Mesodermal cell (in vitro differentiated cells): ENCODE measurements around the gene FAM180B. TPM values are rescaled to one million over a fixed set of nuclear protein-coding genes. Genes with fewer than 3 reads are reported as not detected.
"Not testable (repeated sequence)": the region's sequence is repeated elsewhere in the genome, so short reads cannot be mapped to it uniquely, and the experiment has no call there.

Source experiments
- H3K27ac ChIP-seq: 2 replicates; pipeline ENCODE4 v1.7.0; 2013; ENCODE audit warnings: mild to moderate bottlenecking, low read depth, low read length, moderate library complexity; ENCODE audit not compliant: severe bottlenecking
- H3K36me3 ChIP-seq: 2 replicates; pipeline ENCODE4 v1.7.1; 2013; ENCODE audit warnings: mild to moderate bottlenecking, low read length, moderate library complexity; ENCODE audit not compliant: control insufficient read depth, insufficient read depth
- H3K4me1 ChIP-seq: one replicate; pipeline ENCODE4 v1.7.1; 2013; ENCODE audit warnings: mild to moderate bottlenecking, low read length; ENCODE audit not compliant: insufficient read depth, control insufficient read depth, poor library complexity, severe bottlenecking
- H3K4me3 ChIP-seq: 2 replicates; pipeline ENCODE4 v1.7.0; 2013; ENCODE audit warnings: low read length, control low read depth, mild to moderate bottlenecking; ENCODE audit not compliant: insufficient read depth, poor library complexity, severe bottlenecking; ENCODE audit errors: extremely low read depth
- H3K9me3 ChIP-seq: 2 replicates; pipeline ENCODE4 v1.7.1; 2013; ENCODE audit warnings: mild to moderate bottlenecking, low read length, moderate library complexity; ENCODE audit not compliant: control insufficient read depth
- WGBS, 2 experiments: methylation state at CpG; one replicate each; pipeline ENCODE4 v1.1.5; 2013; ENCODE audit warnings: missing lambda C conversion rate in 2 of 2; ENCODE audit not compliant: insufficient coverage in 2 of 2; 5-methylcytosine and 5-hydroxymethylcytosine counted together
- polyA plus RNA-seq, 2 experiments: library from polyadenylated mRNA; stranded (reverse); fragments of 50-300 nt; gene quantifications; one replicate each; pipeline ENCODE4 v1.2.3, GENCODE V29; 2013

FAM180B gene
- polyA plus RNA-seq (2013, experiment 1 of 2): not detected
- polyA plus RNA-seq (2013, experiment 2 of 2): not detected

- H3K27ac ChIP-seq: peak within 1 kb of the TSS; percentile 3
- no peaks in the 10 kb centered on the region for H3K9me3 ChIP-seq
- H3K36me3 ChIP-seq: peaks cover 42% of the 10 kb centered on the region
- WGBS, 2 experiments: 89 to 90% methylated on average over 10 to 12 of the region's 12 CpGs
- no peak within 1 kb of the TSS for H3K4me3 ChIP-seq
- no peaks in the 10 kb centered on the region for H3K4me1 ChIP-seq
These were observed at the start of gene FAM180B for GRCh38 chr11:47586098-47586855. TSS of gene FAM180B (plus strand) at chr11:47586678. CDS start at chr11:47586769, 91 bp downstream.

GRCh38 chr11:47536915-47537314, 49.6 kb upstream of the FAM180B start:
- peaks cover 6% of the 10 kb centered on the region for H3K4me1 ChIP-seq
- no peak overlapping the region for H3K4me3 ChIP-seq
- WGBS, 2 experiments: 100% methylated on average over 1 of the region's 3 CpGs; no CpG with 5 or more reads in 1 of the 2 experiments
- peaks cover 33% of the 10 kb centered on the region for H3K36me3 ChIP-seq
- H3K9me3 ChIP-seq: no peaks in the 10 kb centered on the region
- H3K27ac ChIP-seq: no peak overlapping the region

- H3K9me3 ChIP-seq: no peaks in the 10 kb centered on the region
- H3K27ac ChIP-seq: no peak overlapping the region
- H3K4me3 ChIP-seq: no peak overlapping the region
- H3K36me3 ChIP-seq: peaks cover 51% of the 10 kb centered on the region
- WGBS, 2 experiments: 88 to 91% methylated on average over 8 to 10 of the region's 10 CpGs
- H3K4me1 ChIP-seq: peaks cover 6% of the 10 kb centered on the region
These were observed 47.5 kb upstream of the FAM180B start for GRCh38 chr11:47538741-47539565.

GRCh38 chr11:47539681-47540039, 46.8 kb upstream of the FAM180B start:
- Histone ChIP-seq H3K36me3 (peaks cover 51% of the 10 kb centered on the region), H3K4me1 (peaks cover 4% of the 10 kb centered on the region), H3K4me3 (no peak overlapping the region), H3K27ac (no peak overlapping the region), H3K9me3 (no peaks in the 10 kb centered on the region)
- 100% methylated on average over 1 of the region's 2 CpGs; no CpG with 5 or more reads in 1 of the 2 experiments for WGBS, 2 experiments

- H3K9me3 ChIP-seq: no peaks in the 10 kb centered on the region
- peaks cover 53% of the 10 kb centered on the region for H3K36me3 ChIP-seq
- H3K4me3 ChIP-seq: no peak overlapping the region
- H3K27ac ChIP-seq: no peak overlapping the region
- 89 to 100% methylated on average over 1 to 2 of the region's 2 CpGs for WGBS, 2 experiments
- H3K4me1 ChIP-seq: no peaks in the 10 kb centered on the region
These were observed 45.4 kb upstream of the FAM180B start for GRCh38 chr11:47541070-47541469.

GRCh38 chr11:47545298-47545697, 41.2 kb upstream of the FAM180B start:
- no peaks in the 10 kb centered on the region for H3K9me3 ChIP-seq
- H3K27ac ChIP-seq: no peak overlapping the region
- H3K4me3 ChIP-seq: no peak overlapping the region
- peaks cover 64% of the 10 kb centered on the region for H3K36me3 ChIP-seq
- 97 to 100% methylated on average over 3 to 5 of the region's 6 CpGs for WGBS, 2 experiments
- H3K4me1 ChIP-seq: peaks cover 3% of the 10 kb centered on the region

- 100% methylated on average over 1 to 4 of the region's 7 CpGs for WGBS, 2 experiments
- H3K4me1 ChIP-seq, H3K4me3 ChIP-seq, H3K9me3 ChIP-seq, H3K27ac ChIP-seq: not testable (repeated sequence)
- peaks cover 74% of the 10 kb centered on the region for H3K36me3 ChIP-seq
These were observed 40.2 kb upstream of the FAM180B start for GRCh38 chr11:47546274-47546673.

GRCh38 chr11:47550288-47551047, 36.0 kb upstream of the FAM180B start:
- 85 to 96% methylated on average over 3 to 5 of the region's 10 CpGs for WGBS, 2 experiments
- peaks cover 3% of the 10 kb centered on the region for H3K4me1 ChIP-seq
- no peaks in the 10 kb centered on the region for H3K9me3 ChIP-seq
- peaks cover 48% of the 10 kb centered on the region for H3K36me3 ChIP-seq
- no peak overlapping the region for H3K4me3 ChIP-seq
- H3K27ac ChIP-seq: no peak overlapping the region

- H3K4me3 ChIP-seq: peak overlapping the region; percentile 99
- peaks cover 3% of the 10 kb centered on the region for H3K4me1 ChIP-seq
- peaks cover 48% of the 10 kb centered on the region for H3K36me3 ChIP-seq
- H3K27ac ChIP-seq: no peak overlapping the region
- H3K9me3 ChIP-seq: no peaks in the 10 kb centered on the region
These were observed 35.4 kb upstream of the FAM180B start for GRCh38 chr11:47551086-47551485.

- H3K36me3 ChIP-seq: peaks cover 40% of the 10 kb centered on the region
- peak overlapping the region; percentile 99 for H3K4me3 ChIP-seq
- H3K27ac ChIP-seq: peak overlapping the region; percentile 91
- peaks cover 3% of the 10 kb centered on the region for H3K4me1 ChIP-seq
- no peaks in the 10 kb centered on the region for H3K9me3 ChIP-seq
- 0 to 1% methylated on average over 21 to 22 of the region's 22 CpGs for WGBS, 2 experiments
These were observed 34.4 kb upstream of the FAM180B start for GRCh38 chr11:47552056-47552565.
